BJ (cell line): ENCODE data around the gene TMPO. TPM values are rescaled to one million over a fixed set of nuclear protein-coding genes. Genes with fewer than 3 reads are reported as not detected.

Experiments
- CTCF ChIA-PET: fragments of 350-600 bp; formaldehyde crosslinking; extraction: SDS; loops from one replicate; lab custom pipeline; 2021; ENCODE audit warnings: antibody characterized with exemption, inconsistent platforms; lab: Yijun Ruan, JAX
- POLR2A ChIA-PET: fragments of 300-600 bp; sonication (Branson Sonifier 250); formaldehyde crosslinking; extraction: SDS; loops from one replicate; lab custom pipeline; 2021; ENCODE audit warnings: antibody characterized with exemption; lab: Charles Lee
- DNase-seq: peaks from one replicate; pipeline ENCODE4 v3.0.0-alpha.2; 2011; ENCODE audit warnings: low read depth
- H3K27me3 ChIP-seq: 2 replicates; pipeline ENCODE4 v1.6.0; 2011; ENCODE audit warnings: low read length; ENCODE audit not compliant: control insufficient read depth, insufficient read depth
- H3K36me3 ChIP-seq: 2 replicates; pipeline ENCODE4 v1.5.1; 2011; ENCODE audit warnings: low read length; ENCODE audit not compliant: control insufficient read depth, insufficient read depth
- H3K4me3 ChIP-seq: 2 replicates; pipeline ENCODE4 v1.5.1; 2011; ENCODE audit warnings: low read depth, mild to moderate bottlenecking, control low read depth, low read length
- CTCF ChIP-seq: IDR thresholded peaks from 2 replicates; pipeline ENCODE4 v1.5.1; 2011; ENCODE audit warnings: low read depth, mild to moderate bottlenecking, control low read depth, inconsistent platforms, low read length, moderate library complexity; ENCODE audit not compliant: insufficient read depth
- polyA plus RNA-seq: library from polyadenylated mRNA; depleted of rRNA; stranded (reverse); fragments of >200 nt; gene quantifications from 2 replicates; pipeline ENCODE4 v1.2.3, GENCODE V29; 2011

Gene TMPO
- polyA plus RNA-seq, 1 experiment = 22.7 TPM

GRCh38 chr12:98470469-98471082 lies 44.8 kb upstream of the TMPO start:
- CTCF ChIA-PET = interaction anchor here (0.9 to 1.1 kb wide), 4 partner anchors 9 to 73 kb away, joined by 3 to 4 read pairs (median 4); no protein-coding TSS in a partner anchor
- TF ChIP-seq CTCF = no peak
- Histone ChIP-seq H3K4me3 (no peak overlapping the region), H3K36me3 (no peaks in the 10 kb centered on the region), H3K27me3 (peaks cover 1% of the 10 kb centered on the region)
- POLR2A ChIA-PET = no interaction called here
- DNase-seq = no peak

GRCh38 chr12:98471085-98471484 lies 44.3 kb upstream of the TMPO start:
- peaks cover 1% of the 10 kb centered on the region for H3K27me3 ChIP-seq

GRCh38 chr12:98475565-98475908 lies 39.9 kb upstream of the TMPO start:
- CTCF ChIA-PET = interaction anchor here (0.7 to 1.4 kb wide), 3 partner anchors 9 to 50 kb away, joined by 4 to 5 read pairs (median 4); no protein-coding TSS in a partner anchor
- POLR2A ChIA-PET = no interaction called here

More at GRCh38 chr12:98471085-98471484, 44.3 kb upstream of the TMPO start:
- ChIA-PET CTCF (interaction anchor here (0.9 to 1.1 kb wide), 4 partner anchors 9 to 73 kb away, joined by 3 to 4 read pairs (median 4); no protein-coding TSS in a partner anchor), POLR2A (no interaction called here)
- Histone ChIP-seq H3K4me3 (no peak overlapping the region), H3K36me3 (no peaks in the 10 kb centered on the region)
- DNase-seq = no peak
- no peak for TF ChIP-seq CTCF

GRCh38 chr12:98478606-98479005 lies 36.8 kb upstream of the TMPO start:
- POLR2A ChIA-PET = no interaction called here
- CTCF ChIA-PET = interaction anchor here (0.6 to 1.1 kb wide), 3 partner anchors 12 to 173 kb away, joined by 3 to 6 read pairs (median 3); no protein-coding TSS in a partner anchor
- Histone ChIP-seq H3K4me3 (no peak overlapping the region), H3K36me3 (no peaks in the 10 kb centered on the region), H3K27me3 (no peaks in the 10 kb centered on the region)
- DNase-seq = no peak
- TF ChIP-seq CTCF = no peak

More at GRCh38 chr12:98475565-98475908, 39.9 kb upstream of the TMPO start:
- no peak overlapping the region for H3K4me3 ChIP-seq
- no peak for DNase-seq
- no peak for TF ChIP-seq CTCF
- no peaks in the 10 kb centered on the region for H3K36me3 ChIP-seq
- no peaks in the 10 kb centered on the region for H3K27me3 ChIP-seq

- no peak for DNase-seq
- POLR2A ChIA-PET = no interaction called here
- no peaks in the 10 kb centered on the region for H3K27me3 ChIP-seq
- H3K4me3 ChIP-seq = no peak overlapping the region
- CTCF ChIA-PET = interaction anchor here (1.1 to 1.6 kb wide), 2 partner anchors 8 to 32 kb away, joined by 3 to 4 read pairs; partner anchors contain the start of gene TMPO
- H3K36me3 ChIP-seq = no peaks in the 10 kb centered on the region
- TF ChIP-seq CTCF = no peak
Measured at GRCh38 chr12:98483621-98484503, 31.5 kb upstream of the TMPO start.
